GM12892 (cell line): ENCODE data around the gene NOS3.

Experiments
- POLR2A ChIP-seq: IDR thresholded peaks from 2 replicates; pipeline ENCODE4 v1.6.1; 2011; ENCODE audit warnings: low read depth, low read length, control low read depth
- POLR2AphosphoS5 ChIP-seq: IDR thresholded peaks from 2 replicates; pipeline ENCODE4 v1.6.1; 2011; ENCODE audit warnings: low read depth, low read length, control low read depth

DNA sequence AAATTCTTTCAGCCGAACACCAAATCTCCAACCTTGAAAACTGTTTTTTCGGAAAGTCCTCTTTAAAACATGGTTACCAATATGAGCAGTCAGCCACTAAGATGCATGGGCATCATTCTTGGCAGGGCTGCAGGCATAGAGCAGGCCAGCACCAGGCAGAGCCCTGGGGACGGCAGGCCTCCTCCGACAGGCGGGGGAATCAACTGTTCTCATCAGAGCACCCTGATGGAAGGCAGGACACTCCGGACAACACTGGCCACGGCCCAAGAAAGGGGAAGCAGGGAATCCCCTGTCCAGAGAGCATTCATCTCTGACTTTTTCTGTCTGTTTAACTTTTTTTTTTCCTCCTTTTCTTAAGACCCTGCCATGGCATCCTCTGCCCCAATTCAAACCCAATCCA is 1.4 kb upstream of the NOS3 start:
- TF ChIP-seq POLR2A = no peak
- no peak for TF ChIP-seq POLR2AphosphoS5
